ENCODE data around the gene ASTN2.

ASTN2 gene

GRCh38 chr9:116494815-116495634 lies 919.8 kb downstream of the ASTN2 start:
- DNase-seq: no peak

- DNase-seq: no peak
Observed at GRCh38 chr9:116493183-116493860, 921.5 kb downstream of the ASTN2 start.

DNA sequence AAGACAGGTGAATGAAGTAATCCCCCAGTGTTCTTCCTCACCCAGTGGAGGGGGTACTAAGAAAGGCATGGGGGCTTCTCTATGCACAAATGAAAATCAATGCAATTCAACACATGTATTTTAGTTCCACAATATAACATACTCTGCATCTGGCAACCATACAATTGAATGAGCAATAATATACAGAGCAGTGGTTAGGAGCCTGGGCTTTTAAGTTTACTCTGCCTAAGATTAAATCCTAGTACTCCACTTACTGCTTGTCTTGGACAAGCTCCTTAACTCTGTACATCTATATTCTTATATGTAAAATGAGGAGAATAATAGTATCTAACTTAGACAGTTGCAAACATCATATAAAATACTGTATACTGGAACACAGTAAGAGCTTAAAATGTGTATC lies 923.2 kb downstream of the ASTN2 start:
- DNase-seq: no peak

DNA sequence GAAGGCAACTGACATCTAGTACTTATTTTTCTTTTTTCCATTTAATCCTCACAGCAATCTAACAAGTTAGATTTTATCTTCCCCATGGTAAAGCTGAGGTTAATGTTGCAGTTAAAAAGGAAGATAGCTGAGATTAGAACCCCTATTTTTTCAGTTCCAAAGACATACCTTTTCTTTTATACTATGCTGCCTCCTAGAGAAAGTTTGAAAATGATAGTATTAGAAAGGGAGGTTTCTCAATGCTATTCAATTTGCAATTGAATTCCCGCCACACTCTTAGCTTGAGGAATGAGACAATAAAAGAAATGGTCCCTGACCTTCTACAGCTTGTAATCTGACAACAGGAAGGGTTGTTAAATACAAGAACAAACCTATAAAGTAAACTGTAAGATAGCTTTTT lies 923.6 kb downstream of the ASTN2 start:
- no peak for DNase-seq

GRCh38 chr9:116490321-116490720 lies 924.5 kb downstream of the ASTN2 start:
- no peak for DNase-seq

DNA sequence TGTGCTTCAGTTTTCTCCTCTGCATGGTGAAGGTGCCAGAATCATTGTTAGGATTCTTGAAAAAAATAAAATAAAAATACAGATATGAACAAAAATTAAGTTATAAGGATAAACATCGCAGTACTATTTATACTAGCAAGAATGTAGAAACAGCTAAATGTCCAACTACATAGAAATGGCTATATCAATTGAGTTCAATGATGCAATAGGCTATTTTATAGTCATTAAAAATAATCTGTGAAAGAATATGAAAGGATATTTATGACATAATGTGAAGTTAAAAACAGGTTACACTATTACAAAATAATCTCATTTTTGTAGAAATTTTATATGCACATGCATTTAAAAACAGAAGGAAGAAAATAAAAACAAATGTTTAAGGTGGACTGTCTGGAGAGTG lies 926.5 kb downstream of the ASTN2 start:
- DNase-seq: no peak

- no peak for DNase-seq
Observed at GRCh38 chr9:116484492-116485061, 930.3 kb downstream of the ASTN2 start.

GRCh38 chr9:116483622-116484491 lies 931.0 kb downstream of the ASTN2 start:
- no peak for DNase-seq

- DNase-seq: no peak
Observed at GRCh38 chr9:116482740-116483139, 932.1 kb downstream of the ASTN2 start.

- no peak for DNase-seq
Observed at GRCh38 chr9:116480700-116481099, 934.2 kb downstream of the ASTN2 start.

- no peak for DNase-seq
Observed at GRCh38 chr9:116479967-116480366, 934.9 kb downstream of the ASTN2 start.

- no peak for DNase-seq
Observed at GRCh38 chr9:116479056-116479544, 935.8 kb downstream of the ASTN2 start.

- DNase-seq: no peak
Observed at GRCh38 chr9:116477584-116478141, 937.2 kb downstream of the ASTN2 start.

DNA sequence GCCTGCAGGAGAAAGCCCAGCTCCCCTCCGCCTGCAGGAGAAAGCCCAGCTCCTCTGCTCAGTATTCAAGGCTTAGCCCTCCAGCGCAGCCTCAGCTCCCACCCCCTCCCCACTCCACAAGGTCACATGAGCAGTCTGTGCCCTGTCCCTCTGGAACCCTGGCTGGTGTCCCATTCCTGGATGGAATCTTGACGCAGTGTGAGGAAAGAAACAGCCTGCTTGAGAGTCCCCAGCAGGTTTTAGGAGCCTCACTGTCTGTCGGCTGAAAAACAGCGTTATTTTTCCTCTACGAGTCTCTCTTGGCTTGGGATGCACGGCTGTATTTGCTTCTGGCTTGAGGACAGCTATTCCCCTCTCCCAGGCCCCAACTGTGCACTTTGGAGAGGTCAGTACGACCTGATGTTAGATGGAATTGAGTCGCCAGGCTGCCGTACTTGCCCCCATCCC lies 937.9 kb downstream of the ASTN2 start:
- no peak for DNase-seq

- DNase-seq: no peak
Observed at GRCh38 chr9:116476002-116476401, 938.9 kb downstream of the ASTN2 start.

- DNase-seq: no peak
Observed at GRCh38 chr9:116475201-116475600, 939.7 kb downstream of the ASTN2 start.

GRCh38 chr9:116471944-116472506 lies 942.8 kb downstream of the ASTN2 start:
- DNase-seq: no peak

DNA sequence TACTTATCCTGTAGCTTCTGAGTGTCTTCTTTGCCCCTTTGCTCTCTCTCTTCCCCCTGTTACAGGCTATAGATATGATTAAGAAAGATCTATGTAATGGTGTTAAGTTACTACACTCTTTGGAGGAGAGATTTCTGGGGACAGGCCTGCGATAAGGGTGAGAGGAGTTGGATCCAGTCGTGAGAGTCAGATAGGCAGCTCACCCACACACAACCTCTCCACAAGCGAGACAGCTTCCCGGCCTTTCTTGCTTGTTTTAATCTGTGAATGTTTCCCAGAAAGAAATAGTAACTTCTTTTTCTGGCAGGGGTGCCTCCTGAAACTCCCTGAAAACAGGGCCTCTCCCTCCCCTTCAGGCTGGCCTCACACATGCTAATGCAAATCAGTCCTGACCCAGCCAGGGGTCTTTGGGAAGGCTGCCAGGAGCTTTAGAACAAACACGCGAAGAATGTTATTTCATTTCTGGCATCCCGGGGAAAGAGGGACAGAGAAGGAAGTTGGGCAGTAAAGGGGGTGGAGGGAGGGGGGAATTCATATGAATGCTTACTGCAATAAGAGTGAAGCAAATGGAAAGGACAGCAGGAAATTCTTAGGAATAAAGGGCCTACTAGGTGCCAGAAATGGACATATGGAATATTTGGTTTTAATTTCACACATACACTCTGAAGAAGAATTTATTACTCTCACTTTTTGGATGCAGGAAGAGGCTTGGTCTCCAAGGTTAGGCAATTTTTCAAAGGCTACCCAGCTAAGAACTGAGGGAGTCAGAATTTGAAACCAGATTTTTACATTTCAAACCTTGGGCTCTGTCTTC lies 943.6 kb downstream of the ASTN2 start:
- DNase-seq: no peak

DNA sequence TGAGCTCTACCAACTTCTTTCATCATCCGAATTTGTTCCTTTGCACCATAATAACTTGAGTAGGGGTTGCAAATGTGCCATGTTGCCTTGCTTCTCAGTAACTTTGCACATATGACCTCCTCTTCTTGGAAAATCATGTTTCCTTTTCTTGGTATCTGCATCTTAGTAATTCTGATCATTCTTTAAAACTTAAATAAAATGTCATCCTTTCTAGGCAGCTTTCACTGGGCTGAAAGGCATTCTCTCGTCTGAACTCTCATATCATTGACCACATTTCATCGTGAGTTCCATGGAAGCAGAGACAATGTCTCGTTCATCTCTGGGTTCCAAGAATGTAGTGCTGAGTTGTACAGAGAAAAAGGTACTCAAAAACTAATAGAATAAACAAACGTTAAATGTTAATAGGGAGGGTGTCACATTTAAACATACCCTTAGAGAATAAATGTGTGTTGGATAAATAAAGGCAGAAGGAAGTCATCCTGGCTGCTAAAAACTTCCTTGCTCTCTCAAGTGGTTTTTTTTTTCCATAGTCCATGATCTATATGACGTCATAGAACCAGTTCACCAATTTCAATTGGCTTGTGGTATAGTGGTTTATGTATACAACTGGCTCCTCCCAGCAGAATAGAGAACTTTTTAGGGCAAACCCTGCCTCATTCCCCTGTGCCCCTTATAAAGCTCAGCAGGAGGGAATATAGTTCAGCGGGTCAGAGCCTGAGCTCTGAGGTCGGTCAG lies 945.9 kb downstream of the ASTN2 start:
- DNase-seq: no peak

DNA sequence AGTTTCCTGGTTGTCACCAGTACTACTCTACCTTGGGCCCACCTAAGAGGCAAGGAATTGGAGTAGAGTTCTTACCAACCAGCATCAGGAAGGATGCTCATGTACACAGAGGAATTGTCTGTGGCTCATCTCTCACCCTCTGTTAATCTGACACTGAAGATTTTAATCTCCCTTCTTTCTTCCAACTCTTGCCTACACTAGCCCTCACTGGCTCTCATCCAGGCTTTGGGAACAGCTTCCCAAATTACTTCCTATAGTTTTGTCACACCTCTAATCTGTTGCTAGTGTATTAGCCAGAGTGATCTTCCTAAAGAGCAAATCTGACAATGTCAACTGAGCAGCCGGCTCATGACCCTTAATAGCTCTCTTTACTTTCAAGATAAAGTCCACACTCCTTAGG lies 946.5 kb downstream of the ASTN2 start:
- DNase-seq: no peak

All from effector CD8-positive, alpha-beta T cell (primary cell).